ENCODE data around the gene ECSIT.
"Not testable (repeated sequence)": the region's sequence is repeated elsewhere in the genome, so short reads cannot be mapped to it uniquely, and the experiment has no call there.

ECSIT gene, protein sequence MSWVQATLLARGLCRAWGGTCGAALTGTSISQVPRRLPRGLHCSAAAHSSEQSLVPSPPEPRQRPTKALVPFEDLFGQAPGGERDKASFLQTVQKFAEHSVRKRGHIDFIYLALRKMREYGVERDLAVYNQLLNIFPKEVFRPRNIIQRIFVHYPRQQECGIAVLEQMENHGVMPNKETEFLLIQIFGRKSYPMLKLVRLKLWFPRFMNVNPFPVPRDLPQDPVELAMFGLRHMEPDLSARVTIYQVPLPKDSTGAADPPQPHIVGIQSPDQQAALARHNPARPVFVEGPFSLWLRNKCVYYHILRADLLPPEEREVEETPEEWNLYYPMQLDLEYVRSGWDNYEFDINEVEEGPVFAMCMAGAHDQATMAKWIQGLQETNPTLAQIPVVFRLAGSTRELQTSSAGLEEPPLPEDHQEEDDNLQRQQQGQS

GRCh38 chr19:11528551-11529341 is at the start of gene ECSIT:
Gene ECSIT, minus strand, starts transcription at chr19:11529134. Its CDS starts 9,964 bp downstream, at chr19:11519170.
- peak; percentile 96 to 97 for DNase-seq (ENCODE audit: low read depth in 2 of 2)

DNA sequence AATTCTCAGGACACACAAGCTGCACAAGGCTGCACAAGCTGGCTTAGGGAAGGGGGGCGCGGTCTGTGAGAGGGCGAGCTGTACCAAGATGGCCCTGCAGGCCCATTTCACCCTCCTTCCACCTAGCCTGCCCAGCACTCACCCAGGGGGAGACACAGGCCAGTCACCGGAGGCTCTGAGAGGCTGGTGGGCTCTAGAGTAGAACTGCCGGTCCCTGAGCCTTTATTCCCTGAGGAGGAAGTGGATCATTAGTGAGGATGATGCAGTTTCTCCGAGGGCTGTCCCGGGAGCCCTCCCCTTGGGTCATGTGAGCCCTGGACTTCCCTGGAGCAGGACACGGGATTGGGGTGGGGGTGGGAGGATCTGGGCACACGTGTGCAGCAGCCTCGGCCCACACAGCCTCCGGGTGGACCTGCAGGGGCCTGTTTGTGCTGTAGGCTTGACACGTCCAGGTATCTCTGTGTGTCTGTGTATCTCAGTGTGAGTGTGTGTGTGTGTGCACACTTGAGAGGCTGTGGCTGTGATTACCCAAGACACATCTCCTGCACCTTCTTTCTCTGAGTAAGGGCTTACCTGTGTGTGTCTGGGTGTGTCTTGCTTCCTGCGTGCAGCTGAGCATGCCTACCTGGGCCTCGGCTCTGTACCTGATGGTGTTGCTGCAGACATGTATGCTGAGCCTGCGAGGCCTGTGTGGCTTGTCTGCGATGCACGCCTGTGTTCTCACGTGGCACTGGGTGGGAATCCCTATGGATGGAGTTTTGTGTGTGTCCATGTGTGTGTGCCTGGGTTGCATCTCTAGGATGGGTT is 48.7 kb upstream of the ECSIT start, which contains the start of gene ACP5:
TSS of gene ACP5 (minus strand) at position 195 of the 807 bp plus-strand sequence. CDS start 328 bp downstream, outside the sequence.
- DNase-seq (ENCODE audit: low read depth in 2 of 2) = no peak

DNA sequence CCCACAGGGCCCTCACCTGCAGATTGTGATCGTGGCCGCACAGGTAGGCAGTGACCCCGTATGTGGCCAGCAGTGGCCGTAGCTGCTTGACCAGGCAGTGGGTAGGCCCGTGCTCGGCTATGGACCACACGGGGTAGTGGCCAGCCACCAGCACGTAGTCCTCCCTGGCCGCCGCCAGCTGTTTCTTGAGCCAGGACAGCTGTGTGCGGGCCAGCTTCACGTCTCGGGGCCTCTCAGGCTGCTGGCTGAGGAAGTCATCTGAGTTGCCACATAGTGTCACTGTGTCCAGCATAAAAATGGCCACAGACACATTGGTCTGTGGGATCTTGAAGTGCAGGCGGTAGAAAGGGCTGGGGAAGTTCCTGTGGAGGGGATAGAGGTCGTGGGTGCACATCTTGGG is 47.3 kb upstream of the ECSIT start:
- DNase-seq (ENCODE audit: low read depth in 2 of 2) = no peak

GRCh38 chr19:11574689-11575088 is 45.8 kb upstream of the ECSIT start:
- no peak for DNase-seq (ENCODE audit: low read depth in 2 of 2)

DNA sequence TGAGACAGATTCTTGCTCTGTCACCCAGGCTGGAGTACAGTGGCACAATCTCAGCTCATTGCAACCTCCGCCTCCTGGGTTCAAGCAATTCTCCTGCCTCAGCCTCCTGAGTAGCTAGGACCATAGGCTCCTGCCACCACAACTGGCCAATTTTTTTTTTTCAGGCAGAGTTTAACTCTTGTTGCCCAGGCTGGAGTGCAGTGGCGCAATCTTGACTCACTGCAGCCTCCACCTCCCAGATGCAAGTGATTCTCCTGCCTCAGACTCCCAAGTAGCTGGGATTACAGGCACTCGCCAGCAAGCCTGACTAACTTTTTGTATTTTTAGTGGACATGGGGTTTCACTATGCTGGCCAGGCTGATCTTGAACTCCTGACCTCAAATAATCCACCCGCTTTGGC is 44.8 kb upstream of the ECSIT start:
- not testable (repeated sequence) for DNase-seq (ENCODE audit: low read depth in 2 of 2)

DNA sequence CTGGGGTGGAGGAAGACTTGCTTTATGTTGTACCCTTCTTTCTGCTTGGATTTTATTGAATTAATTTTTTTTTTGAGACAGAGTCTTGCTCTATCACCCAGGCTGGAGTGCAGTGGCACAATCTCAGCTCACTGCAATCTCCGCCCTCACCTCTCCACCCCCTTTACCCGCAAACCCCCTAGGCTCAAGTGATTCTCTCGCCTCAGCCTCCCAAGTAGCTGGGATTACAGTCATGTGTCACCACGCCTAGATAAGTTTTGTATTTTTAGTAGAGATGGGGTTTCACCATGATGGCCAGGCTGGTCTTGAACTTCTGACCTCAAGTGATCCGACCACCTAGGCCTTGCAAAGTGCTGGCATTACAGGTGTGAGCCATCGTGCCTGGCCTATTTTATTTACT is 44.4 kb upstream of the ECSIT start:
- not testable (repeated sequence) for DNase-seq (ENCODE audit: low read depth in 2 of 2)

GRCh38 chr19:11570039-11570462 is 41.1 kb upstream of the ECSIT start:
- DNase-seq (ENCODE audit: low read depth in 2 of 2) = no peak

- no peak for DNase-seq (ENCODE audit: low read depth in 2 of 2)
These were observed 37.2 kb upstream of the ECSIT start for GRCh38 chr19:11566164-11566563.

DNA sequence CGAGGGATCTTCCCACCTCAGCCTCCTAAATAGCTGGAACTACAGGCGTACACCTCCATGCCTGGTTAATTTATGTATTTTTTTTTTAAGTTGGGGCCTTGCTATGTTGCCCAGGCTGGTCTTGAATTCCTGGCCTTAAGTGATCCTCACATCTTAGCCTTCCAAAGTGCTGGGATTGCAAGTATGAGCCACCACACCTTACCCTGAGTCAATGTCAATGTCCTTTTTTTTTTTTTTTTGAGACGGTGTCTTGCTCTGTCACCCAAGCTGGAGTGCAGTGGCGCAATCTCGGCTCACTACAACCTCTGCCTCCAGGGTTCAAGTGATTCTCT is 36.7 kb upstream of the ECSIT start:
- DNase-seq (ENCODE audit: low read depth in 2 of 2) = not testable (repeated sequence)

- DNase-seq (ENCODE audit: low read depth in 2 of 2) = not testable (repeated sequence)
These were observed 35.3 kb upstream of the ECSIT start for GRCh38 chr19:11564082-11564807.

DNA sequence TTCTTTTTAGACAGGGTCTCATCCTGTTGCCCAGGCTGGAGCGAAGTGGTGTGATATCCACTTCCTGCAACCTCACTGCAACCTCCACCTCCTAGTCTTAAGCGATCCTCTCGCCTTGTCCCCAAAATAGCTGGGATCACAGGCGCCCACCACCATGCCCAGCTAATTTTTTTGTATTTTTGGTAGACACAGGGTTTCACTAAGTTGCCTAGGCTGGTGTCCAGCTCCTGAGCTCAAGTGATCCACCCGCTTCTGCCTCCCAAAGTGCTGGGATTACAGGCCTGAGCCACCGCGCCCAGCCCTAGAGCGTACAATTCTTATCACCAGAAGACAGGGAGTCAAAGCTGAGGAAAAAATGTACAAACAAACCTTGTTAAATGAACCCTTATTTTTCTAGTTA is 34.6 kb upstream of the ECSIT start:
- DNase-seq (ENCODE audit: low read depth in 2 of 2) = no peak

GRCh38 chr19:11560404-11561051 is 31.6 kb upstream of the ECSIT start:
- DNase-seq (ENCODE audit: low read depth in 2 of 2) = peak; percentile 35 to 40

- peak; percentile 93 to 94 for DNase-seq (ENCODE audit: low read depth in 2 of 2)
These were observed 30.2 kb upstream of the ECSIT start, which contains the start of gene ELOF1 for GRCh38 chr19:11558881-11559828. Gene ELOF1, minus strand, starts transcription at chr19:11559230. Its CDS starts 4,883 bp downstream, at chr19:11554347.

DNA sequence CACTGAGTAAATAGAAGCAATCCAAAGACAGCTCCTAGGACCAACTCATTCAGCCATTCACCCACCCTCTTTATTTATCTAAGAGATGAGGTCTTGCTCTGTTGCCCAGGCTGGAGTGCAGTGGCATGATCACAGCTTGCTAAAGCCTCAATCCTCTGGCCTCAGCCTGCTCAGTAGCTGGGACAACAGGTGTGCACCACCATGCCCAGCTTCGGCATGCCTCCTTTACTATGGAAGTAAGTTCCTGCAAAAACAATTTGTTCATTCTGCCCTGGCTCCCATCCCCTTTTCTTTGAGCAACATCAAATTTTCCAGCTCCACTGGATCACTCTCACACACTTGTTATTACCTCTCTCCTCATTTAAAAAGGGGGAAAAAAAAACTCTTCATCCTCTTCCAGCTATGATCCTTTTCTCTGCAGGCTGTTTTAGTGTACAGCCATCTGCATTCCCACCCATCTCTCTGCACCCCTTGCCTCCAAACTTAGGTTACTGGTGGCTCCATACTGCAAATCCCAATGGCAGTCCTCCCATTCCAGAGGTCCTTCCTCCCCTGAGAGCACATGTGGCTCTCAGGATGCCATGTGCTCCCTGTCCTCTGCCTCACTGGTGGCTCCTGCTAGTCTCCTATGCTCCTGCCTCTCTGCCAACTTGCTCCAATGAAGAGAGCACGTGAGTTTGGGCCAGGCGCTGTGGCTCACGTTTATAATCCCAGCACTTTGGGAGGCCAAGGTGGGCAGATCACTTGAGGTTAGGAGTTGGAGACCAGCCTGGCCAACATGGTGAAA is 27.9 kb upstream of the ECSIT start:
- DNase-seq (ENCODE audit: low read depth in 2 of 2) = no peak

DNA sequence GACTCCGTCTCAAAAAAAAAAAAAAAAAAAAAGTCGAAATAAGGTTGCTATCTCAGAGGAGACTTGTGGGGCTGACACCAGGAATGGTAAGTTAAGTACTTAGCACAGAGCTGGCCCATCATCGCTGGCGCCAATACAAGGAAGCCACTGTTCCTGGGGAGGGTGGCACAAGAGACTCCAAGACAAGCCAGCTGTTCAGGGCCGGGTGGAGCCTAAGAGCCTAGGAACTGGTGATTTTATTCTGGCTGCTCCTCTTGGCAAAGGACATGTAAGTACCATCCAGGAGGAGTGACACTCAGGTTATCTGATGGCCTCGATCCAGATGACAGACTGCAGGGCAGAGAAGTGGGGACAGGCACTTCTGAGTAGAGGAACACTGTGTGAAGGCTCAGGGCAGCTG is 26.3 kb upstream of the ECSIT start:
- DNase-seq (ENCODE audit: low read depth in 2 of 2) = no peak

DNA sequence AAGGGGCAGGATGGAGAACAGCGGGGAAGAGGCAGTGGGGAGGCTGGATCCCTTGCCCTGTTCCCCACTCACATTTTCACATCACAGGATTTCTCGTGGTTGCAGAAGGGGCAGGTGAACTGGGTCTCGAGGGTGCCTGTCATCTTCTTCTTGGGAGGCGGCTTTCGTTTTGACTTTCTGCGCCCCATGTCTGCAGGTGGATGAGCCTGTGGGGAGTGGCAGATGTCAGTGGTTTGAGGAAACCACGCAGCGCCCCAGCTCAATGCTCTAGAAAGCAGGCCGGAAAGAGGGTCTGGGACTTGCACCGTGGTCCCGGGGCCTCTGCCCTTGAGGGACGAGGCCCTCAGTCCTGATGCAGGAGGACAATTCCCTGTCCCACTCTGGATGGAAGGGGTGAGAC is 25.2 kb upstream of the ECSIT start:
- no peak for DNase-seq (ENCODE audit: low read depth in 2 of 2)

- DNase-seq (ENCODE audit: low read depth in 2 of 2) = no peak
These were observed 23.9 kb upstream of the ECSIT start for GRCh38 chr19:11552666-11553372.

DNA sequence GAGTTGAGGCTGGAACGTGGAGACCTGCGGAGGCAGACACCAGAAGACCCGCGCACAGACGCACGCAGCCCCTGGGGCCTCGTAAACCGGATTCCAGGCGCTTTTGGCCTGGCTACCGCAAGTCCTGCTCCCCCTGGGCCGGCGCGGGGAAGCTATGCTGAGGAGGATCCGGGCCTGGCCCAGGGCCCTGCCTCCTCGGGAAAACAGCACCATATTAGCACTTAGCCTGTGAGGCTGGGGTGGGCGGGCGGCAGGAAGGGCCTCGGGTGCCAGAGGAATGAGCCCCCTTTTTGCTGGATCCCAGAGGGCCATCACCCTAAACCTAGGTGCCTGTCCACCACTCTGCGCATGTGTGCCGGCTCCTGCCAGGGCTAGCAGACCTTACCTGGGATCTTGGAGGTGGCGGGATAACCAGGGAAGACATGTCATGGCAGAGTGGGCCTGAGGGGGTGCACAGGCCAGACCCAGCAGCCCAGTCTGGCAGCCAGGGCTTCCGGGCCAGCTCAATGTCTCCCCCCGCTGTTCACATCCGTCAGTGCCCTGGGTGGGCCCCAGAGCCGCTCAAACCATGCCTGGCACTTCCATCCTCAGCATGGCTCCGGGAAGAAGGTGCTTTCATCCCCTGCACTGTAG is 22.8 kb upstream of the ECSIT start:
- no peak for DNase-seq (ENCODE audit: low read depth in 2 of 2)

Measured in fibroblast of skin of left quadriceps (primary cell).